BJ (cell line): ENCODE data around the gene HRH1. TPM values are rescaled to one million over a fixed set of nuclear protein-coding genes. Genes with fewer than 3 reads are reported as not detected.

Source experiments
- CTCF ChIA-PET: fragments of 350-600 bp; formaldehyde crosslinking; extraction: SDS; loops from one replicate; lab custom pipeline; 2021; ENCODE audit warnings: antibody characterized with exemption, inconsistent platforms; lab: Yijun Ruan, JAX
- POLR2A ChIA-PET: fragments of 300-600 bp; sonication (Branson Sonifier 250); formaldehyde crosslinking; extraction: SDS; loops from one replicate; lab custom pipeline; 2021; ENCODE audit warnings: antibody characterized with exemption; lab: Charles Lee
- DNase-seq: peaks from one replicate; pipeline ENCODE4 v3.0.0-alpha.2; 2011; ENCODE audit warnings: low read depth
- H3K27me3 ChIP-seq: 2 replicates; pipeline ENCODE4 v1.6.0; 2011; ENCODE audit warnings: low read length; ENCODE audit not compliant: control insufficient read depth, insufficient read depth
- H3K36me3 ChIP-seq: 2 replicates; pipeline ENCODE4 v1.5.1; 2011; ENCODE audit warnings: low read length; ENCODE audit not compliant: control insufficient read depth, insufficient read depth
- H3K4me3 ChIP-seq: 2 replicates; pipeline ENCODE4 v1.5.1; 2011; ENCODE audit warnings: low read depth, mild to moderate bottlenecking, control low read depth, low read length
- polyA plus RNA-seq: library from polyadenylated mRNA; depleted of rRNA; stranded (reverse); fragments of >200 nt; gene quantifications from 2 replicates; pipeline ENCODE4 v1.2.3, GENCODE V29; 2011
- TF ChIP-seq, protein P1 (sequence below): IDR thresholded peaks from 2 replicates; pipeline ENCODE4 v1.5.1; 2011; ENCODE audit warnings: low read depth, mild to moderate bottlenecking, control low read depth, inconsistent platforms, low read length, moderate library complexity; ENCODE audit not compliant: insufficient read depth

Gene HRH1
- polyA plus RNA-seq, 1 experiment: 8.8 TPM

GRCh38 chr3:11195201-11195600 is 40.9 kb downstream of the HRH1 start:
- POLR2A ChIA-PET: interaction anchor here (1.2 kb wide), 1 partner anchor 8 kb away, joined by 3 read pairs; no protein-coding TSS in a partner anchor
- H3K27me3 ChIP-seq: no peaks in the 10 kb centered on the region
- DNase-seq: no peak
- no peaks in the 10 kb centered on the region; the same call in 1 of the 2 replicates for H3K36me3 ChIP-seq
- TF ChIP-seq, protein P1, sequence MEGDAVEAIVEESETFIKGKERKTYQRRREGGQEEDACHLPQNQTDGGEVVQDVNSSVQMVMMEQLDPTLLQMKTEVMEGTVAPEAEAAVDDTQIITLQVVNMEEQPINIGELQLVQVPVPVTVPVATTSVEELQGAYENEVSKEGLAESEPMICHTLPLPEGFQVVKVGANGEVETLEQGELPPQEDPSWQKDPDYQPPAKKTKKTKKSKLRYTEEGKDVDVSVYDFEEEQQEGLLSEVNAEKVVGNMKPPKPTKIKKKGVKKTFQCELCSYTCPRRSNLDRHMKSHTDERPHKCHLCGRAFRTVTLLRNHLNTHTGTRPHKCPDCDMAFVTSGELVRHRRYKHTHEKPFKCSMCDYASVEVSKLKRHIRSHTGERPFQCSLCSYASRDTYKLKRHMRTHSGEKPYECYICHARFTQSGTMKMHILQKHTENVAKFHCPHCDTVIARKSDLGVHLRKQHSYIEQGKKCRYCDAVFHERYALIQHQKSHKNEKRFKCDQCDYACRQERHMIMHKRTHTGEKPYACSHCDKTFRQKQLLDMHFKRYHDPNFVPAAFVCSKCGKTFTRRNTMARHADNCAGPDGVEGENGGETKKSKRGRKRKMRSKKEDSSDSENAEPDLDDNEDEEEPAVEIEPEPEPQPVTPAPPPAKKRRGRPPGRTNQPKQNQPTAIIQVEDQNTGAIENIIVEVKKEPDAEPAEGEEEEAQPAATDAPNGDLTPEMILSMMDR: no peak
- no peak overlapping the region for H3K4me3 ChIP-seq
- CTCF ChIA-PET: interaction anchor here (1.0 to 2.9 kb wide), 5 partner anchors 9 to 135 kb away, joined by 4 to 15 read pairs (median 8); partner anchors contain the start of gene HRH1

DNA sequence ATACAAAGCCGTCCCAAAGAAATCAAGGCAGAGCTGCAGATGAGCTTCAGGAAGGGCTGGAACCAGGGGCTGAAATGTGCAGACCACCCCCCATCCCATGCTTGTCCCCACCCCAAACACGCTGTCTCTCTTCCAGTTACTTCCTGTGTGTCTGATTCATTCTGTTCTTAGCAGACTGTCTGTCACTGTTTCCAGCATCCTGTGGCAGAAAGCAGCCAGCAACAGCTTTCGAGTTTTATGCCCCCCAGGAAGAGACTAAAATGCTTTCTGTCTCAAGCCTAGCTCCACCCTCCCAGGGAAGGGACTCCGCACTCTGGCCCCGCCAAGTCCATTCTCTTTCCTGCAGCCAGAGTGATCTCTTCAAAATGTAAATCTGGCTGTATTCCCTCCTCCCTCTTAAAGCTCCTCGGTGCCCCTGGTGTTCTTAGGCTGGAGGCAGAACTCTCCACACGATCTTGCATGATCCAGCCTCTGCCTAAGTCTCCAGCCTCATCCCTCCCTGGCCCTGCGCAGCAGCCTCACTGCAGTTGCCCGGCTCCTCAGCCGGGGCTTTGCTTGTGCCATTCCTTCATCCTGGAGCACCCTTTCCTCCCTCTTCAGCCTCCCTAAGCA is 41.5 kb downstream of the HRH1 start:
- no peaks in the 10 kb centered on the region; the same call in 1 of the 2 replicates for H3K36me3 ChIP-seq
- no peaks in the 10 kb centered on the region for H3K27me3 ChIP-seq
- TF ChIP-seq, protein P1: no peak
- DNase-seq: no peak
- no peak overlapping the region for H3K4me3 ChIP-seq
- POLR2A ChIA-PET: interaction anchor here (1.2 kb wide), 1 partner anchor 9 kb away, joined by 3 read pairs; no protein-coding TSS in a partner anchor
- CTCF ChIA-PET: interaction anchor here (1.2 to 2.9 kb wide), 5 partner anchors 10 to 135 kb away, joined by 3 to 15 read pairs (median 8); partner anchors contain the start of gene HRH1

DNA sequence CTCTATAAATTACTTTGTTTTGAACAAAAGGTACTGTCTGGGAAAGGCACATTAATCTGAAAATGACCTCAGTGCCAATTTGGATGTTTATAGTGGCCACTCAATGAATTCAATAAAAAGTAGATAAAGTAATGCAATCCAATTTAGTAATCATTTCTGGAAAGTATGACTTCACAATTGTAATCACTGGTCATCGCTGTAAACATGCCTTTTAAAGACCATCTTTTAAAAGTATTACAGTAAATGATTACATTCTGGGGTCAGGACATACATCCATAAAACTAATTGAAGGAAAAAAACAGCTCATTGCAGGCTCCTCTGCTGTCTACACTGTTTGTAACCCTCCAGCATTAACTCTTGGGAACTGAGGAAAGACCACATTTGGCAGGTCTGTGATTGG is 43.2 kb downstream of the HRH1 start:
- Histone ChIP-seq H3K27me3 (no peaks in the 10 kb centered on the region), H3K4me3 (no peak overlapping the region), H3K36me3 (no peaks in the 10 kb centered on the region; the same call in 1 of the 2 replicates)
- ChIA-PET CTCF (interaction anchor here (1.4 to 2.9 kb wide), 3 partner anchors 9 to 138 kb away, joined by 3 to 15 read pairs (median 4); partner anchors contain the start of gene HRH1), POLR2A (no interaction called here)
- TF ChIP-seq, protein P1: no peak
- DNase-seq: peak; percentile 46

DNA sequence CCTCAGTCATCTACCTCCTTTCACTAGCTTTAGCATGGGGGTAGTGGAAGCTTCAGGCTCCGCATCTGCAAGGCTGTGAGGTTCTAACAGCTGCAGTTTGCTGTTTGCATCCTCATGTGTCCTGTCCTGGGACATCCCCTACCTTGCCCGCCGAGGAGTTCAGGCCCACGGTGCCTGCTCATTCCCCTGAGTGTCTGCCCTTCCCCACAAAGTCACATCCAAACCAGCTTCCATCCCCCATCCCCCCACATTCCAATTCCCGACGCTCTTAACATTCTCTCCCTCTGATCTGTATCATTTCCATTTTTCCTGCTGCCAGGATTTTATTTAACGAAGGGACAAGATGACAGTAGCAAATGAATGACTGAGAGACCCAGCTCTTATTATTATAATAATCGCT is 43.8 kb downstream of the HRH1 start:
- CTCF ChIA-PET: interaction anchor here (1.4 to 2.9 kb wide), 3 partner anchors 8 to 137 kb away, joined by 3 to 15 read pairs (median 4); partner anchors contain the start of gene HRH1

DNA sequence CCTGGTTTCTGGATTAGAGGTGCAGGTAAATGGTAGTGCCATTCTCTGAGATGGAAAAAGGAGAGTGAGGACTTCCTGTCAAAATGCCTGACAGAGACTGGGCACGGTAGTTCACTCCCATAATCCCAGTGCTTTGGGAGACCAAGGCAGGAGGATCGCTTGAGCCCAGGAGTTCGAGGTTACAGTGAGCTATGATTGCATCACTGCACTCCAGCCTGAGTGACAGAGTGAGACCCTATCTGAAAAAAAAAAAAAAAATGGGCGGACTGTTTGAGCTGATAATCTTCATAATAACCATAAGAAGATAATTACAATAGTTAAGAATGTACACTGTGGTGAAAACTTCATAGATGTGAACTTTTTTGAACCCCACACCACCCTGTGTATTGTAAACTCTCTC is 44.2 kb downstream of the HRH1 start:
- ChIA-PET POLR2A (no interaction called here), CTCF (interaction anchor here (1.4 kb wide), 2 partner anchors 8 to 137 kb away, joined by 3 to 4 read pairs; no protein-coding TSS in a partner anchor)
- H3K27me3 ChIP-seq: no peaks in the 10 kb centered on the region
- no peak overlapping the region for H3K4me3 ChIP-seq
- H3K36me3 ChIP-seq: no peaks in the 10 kb centered on the region; the same call in 1 of the 2 replicates
- DNase-seq: no peak
- TF ChIP-seq, protein P1: no peak

More for the DNA sequence above, 43.8 kb downstream of the HRH1 start:
- POLR2A ChIA-PET: no interaction called here
- Histone ChIP-seq H3K27me3 (no peaks in the 10 kb centered on the region), H3K4me3 (no peak overlapping the region), H3K36me3 (no peaks in the 10 kb centered on the region; the same call in 1 of the 2 replicates)
- no peak for DNase-seq
- TF ChIP-seq, protein P1: no peak
